GM21367 (cell line): Measurements from ENCODE around the gene MAPK11.

ENCODE experiments used
- ATAC-seq: cut with Tn5 transposase; IDR thresholded peaks from one replicate; pipeline ENCODE4 v1.9.1; 2021; ENCODE audit not compliant: unreplicated experiment

MAPK11 gene

DNA sequence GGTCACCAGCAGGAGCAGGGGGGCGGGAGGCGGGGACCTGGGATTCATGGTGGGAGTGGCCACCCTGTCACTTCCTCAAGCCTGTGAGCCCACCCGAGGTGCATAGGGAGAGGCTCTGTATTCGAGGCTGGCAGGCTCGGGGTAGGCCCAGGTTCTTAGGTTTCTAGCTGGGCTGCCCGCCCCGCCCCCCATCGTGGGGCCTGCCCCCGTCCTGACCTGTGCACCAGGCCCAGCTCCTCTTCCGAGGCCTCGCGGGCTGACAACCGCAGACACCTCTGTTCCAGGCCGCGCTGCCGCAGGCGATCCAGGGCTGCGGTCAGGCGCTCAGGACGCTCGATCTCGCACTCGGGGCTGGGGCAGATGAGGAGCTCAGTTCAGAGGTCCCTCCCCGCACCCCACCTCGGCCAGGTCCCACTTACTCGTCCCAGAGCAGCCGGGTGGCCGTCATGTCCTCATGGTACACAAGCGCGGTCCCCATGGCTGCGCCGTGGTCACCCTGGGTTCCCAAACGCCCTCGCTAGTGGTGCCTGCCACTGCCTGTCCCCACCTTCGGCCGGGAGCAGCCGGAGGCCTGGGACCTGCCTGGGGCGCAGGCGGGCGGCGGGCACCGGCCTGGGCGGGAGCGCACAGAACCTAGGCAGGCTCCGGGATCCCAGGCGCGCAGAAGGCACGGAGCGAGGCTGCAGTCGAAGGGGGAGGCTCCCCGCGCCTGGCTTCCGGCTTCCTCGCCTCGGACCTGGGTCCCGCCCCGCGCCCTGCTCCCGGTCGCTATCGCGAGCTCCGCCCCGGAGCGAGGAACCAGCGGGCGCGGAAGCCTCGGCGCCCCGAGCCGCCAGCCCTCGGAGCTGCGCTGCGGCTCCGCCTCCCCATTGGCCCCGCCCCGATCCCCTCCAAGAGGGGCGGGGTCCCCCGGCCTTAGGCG lies 19.4 kb downstream of the MAPK11 start, which contains the start of gene HDAC10:
TSS of gene HDAC10 (minus strand) at position 711 of the 922 bp plus-strand sequence. CDS start at position 478, 233 bp downstream.
- no peak for ATAC-seq

DNA sequence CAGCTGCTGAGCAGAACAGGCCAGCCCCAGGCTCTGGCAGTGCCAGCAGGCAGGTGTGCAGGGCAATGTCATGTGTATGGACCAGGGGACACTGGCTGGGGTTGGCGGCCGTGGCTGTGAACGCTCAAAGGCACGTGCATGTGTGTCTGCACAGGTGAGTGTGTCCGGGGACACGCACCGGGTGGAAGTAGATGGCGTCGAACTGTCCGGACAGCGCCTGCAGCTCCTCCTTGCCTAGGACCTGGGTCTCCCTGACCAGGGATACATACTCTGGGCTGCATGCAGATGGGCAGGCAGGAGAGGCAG lies 20.0 kb downstream of the MAPK11 start:
- ATAC-seq = no peak

DNA sequence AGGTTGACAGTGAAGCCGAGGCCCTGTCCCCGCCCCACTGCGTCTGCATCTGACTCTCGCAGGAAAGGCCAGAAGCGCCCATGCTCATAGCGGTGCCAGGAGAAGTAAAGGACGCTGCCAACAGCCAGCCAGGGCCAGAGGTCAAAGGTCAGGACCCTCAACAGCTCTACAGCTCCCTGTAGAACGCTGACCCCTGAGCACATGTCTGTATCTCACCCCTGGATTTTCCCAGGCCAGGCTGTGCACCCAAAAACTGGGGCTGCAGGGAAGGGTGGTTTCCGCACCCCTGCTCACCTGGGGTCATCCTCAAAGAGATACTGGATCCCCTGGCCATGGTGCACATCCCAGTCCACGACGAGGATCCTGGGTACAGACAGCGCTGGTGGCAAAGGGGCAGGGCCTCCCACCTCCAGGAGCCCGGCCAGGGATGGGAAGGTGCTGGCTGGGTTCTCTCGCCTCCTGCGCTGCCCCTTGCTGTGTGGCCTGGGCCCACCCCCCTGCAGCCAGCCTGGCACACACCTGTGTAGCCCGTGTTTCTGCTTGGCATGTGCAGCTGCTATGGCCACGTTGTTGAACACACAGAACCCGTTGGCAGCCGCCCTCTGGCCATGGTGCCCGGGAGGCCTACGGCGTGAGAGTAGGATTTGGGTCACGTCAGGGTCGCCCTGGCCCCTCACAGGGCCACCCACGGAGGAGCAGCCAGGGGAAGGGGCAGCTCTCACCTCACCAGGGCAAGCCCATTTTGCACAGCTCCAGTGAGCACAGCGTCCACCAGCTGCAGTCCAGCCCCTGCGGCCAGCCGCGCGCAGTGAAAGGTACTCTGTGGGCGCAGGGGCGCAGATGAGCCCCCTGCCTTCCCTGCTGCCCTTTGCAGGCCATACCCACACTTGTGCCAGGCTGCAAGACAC lies 20.6 kb downstream of the MAPK11 start:
- ATAC-seq = no peak

DNA sequence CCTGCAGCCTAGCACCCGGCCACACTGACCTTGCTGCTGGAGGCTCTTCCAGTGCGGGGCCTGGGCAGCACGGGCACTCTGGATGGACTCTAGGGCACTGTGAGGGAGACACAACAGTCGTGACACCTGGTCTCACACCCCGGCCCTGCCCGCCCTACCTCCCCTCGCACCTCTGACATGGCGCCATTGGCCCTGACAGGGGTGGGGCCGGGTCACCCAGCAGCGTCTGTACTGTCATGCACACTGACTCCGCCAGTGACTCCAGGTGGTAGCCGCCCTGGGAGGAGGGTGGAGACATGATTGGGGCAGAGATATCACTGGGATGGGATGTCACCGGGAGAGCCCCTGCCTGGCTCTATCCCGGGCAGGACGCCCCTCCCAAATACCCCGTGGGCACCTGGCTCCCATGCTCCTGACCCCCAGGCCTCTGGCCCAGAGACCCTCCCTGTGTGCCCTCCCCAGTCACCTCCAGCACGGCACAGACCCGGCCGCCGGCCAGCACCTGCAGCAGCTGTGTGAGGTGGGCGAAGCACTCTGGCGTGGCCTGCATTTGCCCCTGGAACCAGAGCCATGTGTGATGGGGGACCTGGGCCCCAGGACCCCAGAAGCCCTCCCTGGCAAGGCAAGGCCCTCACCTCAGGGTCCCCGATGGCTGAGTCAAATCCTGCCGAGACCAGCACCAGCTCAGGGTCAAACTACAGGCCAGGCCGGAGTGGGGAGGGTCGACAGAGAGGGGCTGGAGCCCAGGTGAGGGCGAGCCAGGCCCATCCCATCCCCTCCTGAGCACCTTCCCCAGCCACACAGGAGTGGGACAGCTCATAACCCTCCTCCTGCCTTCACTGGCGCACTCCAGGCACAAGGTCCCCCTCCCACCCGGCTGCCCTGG lies 21.7 kb downstream of the MAPK11 start:
- no peak for ATAC-seq

DNA sequence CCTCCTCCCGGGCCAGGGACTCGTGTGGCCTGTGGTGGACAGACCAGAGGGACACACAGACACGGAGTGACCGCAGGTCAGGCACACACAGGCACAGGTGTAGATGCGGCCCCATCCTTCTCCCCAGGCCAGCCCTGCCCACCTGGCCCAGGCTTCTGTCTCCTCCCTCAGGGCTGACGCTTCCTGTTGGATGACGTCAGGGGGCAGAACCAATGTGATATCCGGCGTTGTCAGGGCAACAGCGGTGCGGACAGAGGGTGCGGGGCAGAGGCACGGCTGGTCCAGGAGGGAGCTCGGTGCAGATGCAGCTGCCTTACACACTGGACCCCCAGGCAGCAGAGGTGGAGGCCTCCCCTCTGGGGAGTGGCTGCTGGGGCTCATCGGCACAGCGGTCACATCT lies 22.4 kb downstream of the MAPK11 start:
- ATAC-seq = no peak

DNA sequence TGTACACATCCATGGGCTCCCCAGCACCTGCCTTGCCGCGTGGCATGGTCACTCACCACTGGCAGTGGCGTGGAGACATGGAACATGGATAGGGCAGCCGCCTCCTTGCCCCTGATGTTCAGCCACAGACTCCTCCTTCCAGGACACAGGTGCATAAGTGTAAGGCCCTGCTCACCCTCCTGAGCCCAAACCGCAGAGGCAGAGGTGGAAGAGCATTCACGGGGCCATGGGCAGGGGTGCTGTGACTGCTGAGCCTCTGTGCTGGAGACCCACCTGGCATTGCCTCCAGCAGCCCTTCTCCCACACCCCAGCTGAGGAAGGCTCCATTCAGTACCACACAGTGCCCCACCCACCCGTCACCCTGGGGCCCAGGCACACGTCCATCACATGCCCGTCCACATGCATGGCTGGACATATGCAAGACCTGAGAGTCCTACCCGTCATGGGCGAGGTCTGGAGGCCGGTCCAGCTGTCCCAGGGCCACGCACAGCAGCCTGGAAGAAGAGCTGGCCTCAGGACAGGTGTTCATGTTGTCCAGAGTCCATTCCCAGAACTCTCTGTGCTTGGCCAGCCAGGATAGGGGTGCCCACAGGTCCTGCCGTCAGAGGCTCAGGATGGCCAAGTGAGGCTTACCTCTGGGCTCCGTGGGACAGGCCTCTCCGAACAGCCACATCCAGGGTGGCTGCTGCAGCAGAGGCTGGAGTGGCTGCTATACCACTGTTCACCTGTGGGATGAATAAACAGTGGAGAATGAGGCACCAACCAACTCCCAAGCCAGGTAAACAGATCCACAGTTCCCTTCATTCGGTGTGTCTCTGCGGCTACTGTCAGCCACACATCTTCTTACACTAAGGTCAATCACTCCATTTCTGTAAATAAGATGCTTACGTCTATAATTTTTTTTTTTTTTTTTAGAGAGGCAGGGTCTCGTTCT lies 23.7 kb downstream of the MAPK11 start:
- ATAC-seq = no peak

DNA sequence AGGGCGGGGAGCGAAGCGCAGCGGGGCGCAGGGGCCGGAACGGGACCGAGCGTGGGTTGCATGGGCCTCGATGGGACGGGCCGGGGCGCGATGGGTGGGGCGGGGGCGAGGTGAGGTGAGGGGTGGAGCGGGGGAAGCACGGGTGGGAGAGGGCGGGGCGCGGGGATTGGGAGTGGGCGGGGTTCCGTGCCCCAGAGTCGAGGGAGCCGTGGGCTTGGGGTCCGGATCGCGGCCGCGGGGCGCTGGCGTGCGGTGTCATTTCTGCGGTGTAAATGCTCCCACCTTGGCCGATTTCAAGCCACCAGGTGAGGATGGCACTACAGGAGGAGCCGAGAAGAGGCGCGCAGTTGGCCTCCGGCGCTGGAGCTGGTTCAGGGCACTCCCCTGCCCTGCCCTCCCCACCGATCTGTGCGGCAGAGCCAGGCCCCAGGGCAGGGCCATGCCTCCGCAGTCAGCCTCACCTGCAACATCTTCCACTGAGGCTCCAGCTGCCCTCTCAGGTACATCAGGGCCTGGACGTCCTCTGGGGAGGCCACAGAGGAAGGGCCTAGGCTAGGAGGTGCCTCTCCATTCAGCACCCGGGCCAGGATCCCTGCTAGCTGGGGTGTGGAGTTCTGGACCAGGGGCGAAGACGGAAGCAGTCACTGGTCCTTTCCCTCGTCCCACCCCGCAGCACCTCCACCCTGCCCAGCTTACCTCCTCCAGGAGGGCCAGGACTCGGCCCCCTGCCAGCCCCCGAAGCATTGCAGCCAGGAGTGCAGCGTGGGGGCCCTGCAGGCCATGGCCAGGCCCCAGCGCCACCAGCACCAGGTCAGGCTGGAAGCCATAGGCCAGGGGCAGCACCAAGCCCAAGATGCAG lies 24.7 kb downstream of the MAPK11 start:
- no peak for ATAC-seq

DNA sequence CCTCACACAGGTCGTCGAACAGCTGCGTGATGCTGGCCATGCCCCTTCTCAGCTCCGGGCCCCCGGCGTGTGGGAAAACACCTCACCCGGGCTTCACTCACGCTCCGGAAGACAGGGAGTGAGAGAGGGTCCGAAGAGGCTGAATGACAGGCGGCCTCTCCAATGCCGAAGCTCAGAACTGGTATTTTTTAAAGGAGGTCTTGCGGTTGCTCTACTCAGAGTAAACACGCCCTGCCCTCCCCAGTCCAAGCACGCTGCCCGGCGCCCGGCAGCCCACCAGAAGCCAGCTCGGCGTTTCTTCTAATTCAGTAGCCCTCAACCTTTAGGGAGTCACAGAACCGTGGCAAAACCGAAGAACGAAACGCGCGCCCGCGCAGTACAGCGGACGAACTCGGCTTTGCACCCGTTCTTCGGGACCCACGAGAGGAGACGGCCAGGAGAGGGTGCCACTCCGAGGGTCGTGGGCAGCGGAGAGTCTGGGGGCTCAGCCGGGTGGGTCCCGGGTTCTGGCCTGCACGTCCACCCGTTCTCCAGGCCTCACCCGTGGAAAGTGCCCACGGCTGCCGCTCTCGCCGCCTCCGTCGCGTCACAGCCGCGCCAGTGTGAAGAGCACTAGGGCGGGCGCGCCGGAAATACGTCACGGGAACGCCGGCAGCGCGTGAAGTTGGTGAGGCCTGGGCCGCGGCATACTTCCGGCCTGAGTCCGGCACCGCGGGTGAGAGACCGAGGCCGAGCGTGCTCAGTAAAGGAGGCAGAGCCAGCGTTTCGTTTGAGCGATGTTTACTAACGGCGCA lies 25.6 kb downstream of the MAPK11 start, which contains the start of gene TUBGCP6:
TSS of gene TUBGCP6 (minus strand) at position 604 of the 794 bp plus-strand sequence. CDS start at position 40, 564 bp downstream.
- no peak for ATAC-seq

DNA sequence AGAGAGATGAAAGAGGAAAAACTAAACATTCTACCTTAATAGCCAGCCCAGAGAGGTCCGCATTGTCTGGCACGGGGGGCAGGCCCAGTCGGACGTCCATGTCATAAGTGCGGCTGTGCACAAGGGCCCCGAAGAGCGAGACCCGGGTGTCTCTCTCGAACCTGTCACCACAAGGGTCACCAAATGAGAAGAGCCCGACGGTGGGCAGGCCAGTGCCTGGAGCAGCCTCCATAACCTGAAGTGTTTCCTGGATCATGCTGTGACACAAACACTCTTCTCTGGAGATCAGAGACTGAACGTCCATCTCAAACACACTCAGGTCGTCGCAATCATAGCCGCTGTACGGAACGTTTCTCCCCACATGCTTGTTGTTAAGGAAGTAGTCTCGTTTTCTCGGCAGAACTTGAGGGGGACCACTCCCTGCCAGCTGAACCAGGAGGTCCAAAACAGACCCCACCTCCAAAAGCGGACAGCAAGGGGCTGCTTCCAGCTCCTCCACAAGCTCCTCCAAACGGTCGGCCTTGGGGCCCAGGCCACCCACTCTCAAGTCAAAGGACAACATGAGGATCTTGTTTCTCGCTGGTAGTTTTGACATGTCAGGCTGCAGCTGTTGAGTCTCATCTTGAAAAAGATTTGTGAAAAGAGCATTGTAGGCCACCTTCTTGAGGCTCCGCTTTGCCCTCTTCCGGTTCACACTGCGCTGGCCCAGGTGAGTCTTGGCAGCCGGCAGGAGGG lies 26.3 kb downstream of the MAPK11 start:
- no peak for ATAC-seq

DNA sequence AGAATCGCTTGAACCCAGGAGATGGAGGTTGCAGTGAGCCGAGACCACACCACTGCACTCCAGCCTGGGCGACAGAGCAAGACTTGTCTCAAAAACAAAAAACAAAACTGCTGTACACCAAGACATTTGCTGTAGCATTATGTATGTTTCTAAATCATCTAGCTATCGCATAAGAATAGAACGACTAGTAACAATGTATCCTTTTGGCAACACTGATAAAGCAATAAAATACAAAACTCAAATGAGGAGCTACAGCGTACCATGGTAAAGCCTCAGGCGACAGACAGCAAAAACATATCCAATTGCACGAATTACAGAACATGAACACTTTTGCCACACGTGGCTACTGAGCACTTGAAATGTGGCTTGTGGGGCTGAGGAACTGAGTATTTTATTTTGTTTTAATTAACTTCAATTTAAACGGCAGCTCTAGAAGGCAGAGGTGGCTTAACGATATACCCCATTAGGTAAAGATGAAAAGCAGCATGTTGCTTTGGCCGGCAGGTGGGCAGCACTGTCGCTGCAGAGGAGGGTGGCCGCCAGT lies 27.7 kb downstream of the MAPK11 start:
- no peak for ATAC-seq

DNA sequence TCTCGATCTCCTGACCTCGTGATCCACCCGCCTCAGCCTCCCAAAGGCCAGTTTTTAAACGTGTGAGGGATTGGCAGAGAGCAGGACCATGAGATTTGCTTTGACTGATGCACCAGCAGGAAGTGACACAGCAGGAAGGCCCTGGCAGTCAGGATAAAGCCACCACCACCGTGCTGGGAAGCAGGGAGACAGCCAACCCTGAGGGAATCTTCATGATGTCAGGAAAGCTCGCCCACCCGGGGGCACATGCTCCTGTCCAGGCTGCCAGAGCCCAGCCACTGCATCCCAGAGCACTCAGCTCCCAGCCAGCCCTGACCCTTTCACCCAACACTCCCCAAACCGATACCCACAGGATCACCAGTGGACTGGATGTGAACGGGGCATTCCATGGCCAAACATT lies 31.4 kb downstream of the MAPK11 start:
- ATAC-seq = no peak

DNA sequence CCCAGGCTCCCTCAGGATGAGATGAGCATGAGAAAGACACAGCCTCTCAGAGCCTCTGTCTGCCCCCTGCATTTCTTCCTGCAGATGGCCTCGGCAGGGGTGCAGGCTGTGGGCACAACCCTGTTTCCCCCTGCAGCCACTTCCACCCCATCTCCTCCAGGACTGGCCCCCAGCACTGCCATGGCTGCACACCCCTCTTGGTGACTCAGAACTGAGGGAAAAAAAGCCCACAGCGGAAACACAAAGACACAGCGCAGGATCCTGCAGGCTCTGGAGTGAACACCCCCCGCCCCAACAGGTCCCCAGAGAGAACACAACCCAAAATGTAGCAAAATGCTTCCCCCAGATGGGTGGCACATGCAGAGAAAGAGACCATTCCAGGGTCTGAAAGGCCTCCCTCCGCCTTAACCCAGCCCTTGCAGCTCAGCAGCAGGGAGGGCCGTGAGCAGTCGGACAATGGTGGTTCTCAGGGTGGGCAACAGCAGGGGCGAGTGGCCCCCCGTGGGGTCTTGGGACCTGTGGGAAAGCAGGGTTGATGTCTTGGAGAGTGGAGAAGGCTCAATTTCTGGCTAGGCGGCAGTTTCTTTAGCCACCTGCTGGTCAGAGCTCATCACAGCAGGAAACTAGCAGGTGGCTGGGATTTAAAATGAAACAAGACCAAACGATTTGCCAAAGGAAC lies 33.3 kb downstream of the MAPK11 start:
- ATAC-seq = no peak

DNA sequence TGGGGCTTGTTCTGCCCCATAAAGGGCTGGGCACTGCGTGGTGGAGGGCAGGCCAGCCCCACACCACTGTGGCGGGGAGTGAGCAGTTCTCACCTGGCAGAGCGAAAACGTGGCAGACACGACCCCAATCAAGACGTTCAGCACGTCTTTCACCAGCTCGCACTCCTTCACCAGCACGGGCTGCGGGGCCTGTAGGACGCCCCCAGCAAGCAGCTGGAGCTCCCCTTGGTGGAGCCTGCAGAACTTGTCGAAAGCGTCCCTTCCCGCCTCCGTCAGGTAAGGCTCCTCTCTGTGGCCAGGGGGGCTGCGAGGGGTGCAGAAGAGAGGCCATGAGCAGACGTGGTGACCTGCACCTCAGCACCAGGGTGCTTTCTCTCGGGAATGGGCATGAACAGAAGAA lies 37.0 kb downstream of the MAPK11 start:
- no peak for ATAC-seq

DNA sequence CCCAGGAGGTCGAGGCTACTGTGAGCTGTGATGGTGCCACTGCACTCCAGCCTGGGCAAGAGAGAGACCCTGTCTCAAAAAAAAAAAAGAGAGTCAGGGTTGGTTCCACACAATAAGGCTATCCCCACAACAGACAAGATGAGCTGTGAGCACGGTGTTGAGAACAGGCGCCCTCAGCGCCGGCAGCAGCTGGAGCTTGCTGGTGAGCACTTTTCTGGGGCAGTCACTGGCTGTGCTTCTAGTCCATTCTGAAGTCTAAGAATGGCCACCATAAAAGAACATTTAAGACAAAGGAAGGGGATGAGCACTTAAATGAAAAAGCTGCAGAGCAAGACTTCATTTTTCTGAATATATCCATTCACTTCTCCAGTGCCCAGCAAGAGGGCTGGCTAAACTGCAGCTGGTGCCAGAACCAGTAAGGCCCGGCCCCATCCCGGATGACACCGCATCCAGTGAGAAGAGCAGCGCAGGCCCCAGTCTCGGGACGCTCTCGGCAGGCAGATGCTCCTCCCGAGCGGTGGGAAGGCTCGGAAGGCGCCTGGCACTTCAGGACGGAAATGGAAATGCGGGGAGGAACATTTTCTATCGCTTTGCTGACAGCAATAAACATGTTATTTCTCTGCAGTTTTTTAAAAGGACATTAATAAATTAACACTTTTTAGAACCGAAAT lies 37.6 kb downstream of the MAPK11 start:
- no peak for ATAC-seq

DNA sequence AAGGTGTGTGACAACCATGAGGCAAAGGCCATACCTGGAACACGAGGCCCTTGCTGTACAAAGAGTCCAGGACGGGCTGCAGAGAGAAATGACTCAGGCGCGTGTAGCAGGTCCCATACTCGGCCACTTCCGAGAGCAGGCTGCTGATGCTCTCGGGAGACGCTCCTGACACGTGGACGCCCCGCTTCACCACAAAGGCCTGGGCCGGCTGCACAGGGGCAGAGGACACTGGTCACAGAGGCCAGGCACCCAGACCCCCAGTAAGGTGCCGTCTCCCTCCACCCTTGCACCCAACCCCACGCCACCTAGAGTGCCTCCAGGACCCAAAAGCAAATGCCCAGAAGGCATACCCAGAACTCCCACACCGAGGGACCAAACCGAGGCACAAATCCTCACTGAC lies 40.8 kb downstream of the MAPK11 start:
- no peak for ATAC-seq

DNA sequence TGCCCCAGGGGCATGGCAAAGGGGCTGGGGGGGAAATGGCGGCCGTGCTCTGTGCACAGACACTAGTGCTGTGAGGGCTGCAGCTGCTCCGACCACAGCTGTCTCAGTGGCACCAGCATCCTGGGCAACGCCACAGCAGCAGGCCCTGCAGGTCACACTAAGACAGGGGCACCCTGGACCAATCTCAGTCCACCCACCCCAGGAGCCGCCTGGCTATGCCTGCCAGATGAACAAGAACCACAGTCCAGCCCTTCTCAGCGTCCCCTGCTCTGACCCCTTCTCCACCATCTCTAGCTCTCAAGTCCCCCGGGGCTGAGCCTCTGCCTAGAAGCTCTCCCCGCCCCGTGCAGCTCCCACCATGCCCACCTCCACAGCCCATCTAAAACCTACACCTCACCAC lies 41.8 kb downstream of the MAPK11 start:
- no peak for ATAC-seq
